ENCODE data around the gene ADAMTSL2. TPM values are rescaled to one million over a fixed set of nuclear protein-coding genes. Genes with fewer than 3 reads are reported as not detected.

Gene ADAMTSL2
- total RNA-seq, 2 donors from 2014 or later, result 0.24 to 0.74 TPM

DNA sequence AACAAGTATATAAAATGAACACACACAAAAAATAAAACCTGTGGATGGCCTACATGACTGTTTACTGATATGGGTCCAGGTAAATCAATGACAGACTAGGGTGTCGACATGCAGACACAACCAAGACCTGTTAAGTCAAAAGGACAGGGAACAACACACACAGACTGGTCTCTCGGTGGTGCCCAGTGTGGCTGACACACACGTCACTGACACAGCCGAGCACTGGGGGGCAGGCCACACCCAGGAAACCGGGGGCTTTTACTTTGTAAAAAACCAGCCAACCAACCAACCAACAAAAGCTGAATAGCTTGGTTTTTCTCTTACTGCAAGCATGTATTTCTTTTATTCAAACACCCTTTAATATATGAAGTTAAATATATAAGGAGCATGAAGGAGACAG is 69.7 kb downstream of the ADAMTSL2 start:
- H3K4me1 ChIP-seq, result no peaks in the 10 kb centered on the region
- H3K4me3 ChIP-seq, result no peak overlapping the region
- intact Hi-C loops (cut with DNase I), result no loop called here
- H3K9me3 ChIP-seq, result no peaks in the 10 kb centered on the region
- H3K27me3 ChIP-seq, result peaks cover 5% of the 10 kb centered on the region
- H3K9ac ChIP-seq (ENCODE audit: low read depth in 2 of 2, low read length in 2 of 2), result no peak overlapping the region
- no peaks in the 10 kb centered on the region for H3K36me3 ChIP-seq
- H3K27ac ChIP-seq, result no peak overlapping the region
- no peak for DNase-seq
- TF ChIP-seq CTCF (IDR thresholded peaks at IDR 0.05), result no peak

GRCh38 chr9:133604856-133605255 is 70.4 kb downstream of the ADAMTSL2 start:
- Histone ChIP-seq H3K9me3 (no peaks in the 10 kb centered on the region), H3K4me3 (no peak overlapping the region), H3K27ac (no peak overlapping the region), H3K36me3 (no peaks in the 10 kb centered on the region), H3K27me3 (peaks cover 10% of the 10 kb centered on the region), H3K9ac (ENCODE audit: low read depth in 2 of 2, low read length in 2 of 2) (no peak overlapping the region), H3K4me1 (no peaks in the 10 kb centered on the region)
- no peak for TF ChIP-seq CTCF (IDR thresholded peaks at IDR 0.05)
- intact Hi-C loops (cut with DNase I), result no loop called here
- no peak for DNase-seq

DNA sequence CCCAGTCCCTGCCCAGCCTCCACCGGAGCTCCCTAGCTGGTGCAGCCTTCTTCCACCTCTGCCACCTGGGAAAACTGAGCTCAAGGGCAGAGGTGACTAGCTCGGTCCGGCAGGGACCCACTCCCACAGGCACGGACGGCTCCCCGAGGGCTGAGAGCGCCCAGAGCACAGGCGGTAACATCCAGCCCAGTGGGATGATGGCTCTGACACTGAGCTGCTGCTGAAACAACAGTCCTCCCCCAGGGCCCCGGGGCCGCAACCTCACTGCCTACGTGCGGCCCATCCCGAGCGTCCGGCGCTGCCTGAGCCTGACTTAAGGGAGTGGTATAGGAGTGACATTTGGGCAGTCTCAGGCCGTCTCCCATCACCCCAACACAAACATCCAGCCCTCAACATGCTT is 70.9 kb downstream of the ADAMTSL2 start:
- Histone ChIP-seq H3K9ac (ENCODE audit: low read depth in 2 of 2, low read length in 2 of 2) (no peak overlapping the region), H3K4me1 (no peaks in the 10 kb centered on the region), H3K36me3 (no peaks in the 10 kb centered on the region), H3K27ac (no peak overlapping the region), H3K27me3 (peaks cover 11% of the 10 kb centered on the region), H3K9me3 (no peaks in the 10 kb centered on the region), H3K4me3 (no peak overlapping the region)
- DNase-seq, result no peak
- intact Hi-C loops (cut with DNase I), result no loop called here
- no peak for TF ChIP-seq CTCF (IDR thresholded peaks at IDR 0.05)

DNA sequence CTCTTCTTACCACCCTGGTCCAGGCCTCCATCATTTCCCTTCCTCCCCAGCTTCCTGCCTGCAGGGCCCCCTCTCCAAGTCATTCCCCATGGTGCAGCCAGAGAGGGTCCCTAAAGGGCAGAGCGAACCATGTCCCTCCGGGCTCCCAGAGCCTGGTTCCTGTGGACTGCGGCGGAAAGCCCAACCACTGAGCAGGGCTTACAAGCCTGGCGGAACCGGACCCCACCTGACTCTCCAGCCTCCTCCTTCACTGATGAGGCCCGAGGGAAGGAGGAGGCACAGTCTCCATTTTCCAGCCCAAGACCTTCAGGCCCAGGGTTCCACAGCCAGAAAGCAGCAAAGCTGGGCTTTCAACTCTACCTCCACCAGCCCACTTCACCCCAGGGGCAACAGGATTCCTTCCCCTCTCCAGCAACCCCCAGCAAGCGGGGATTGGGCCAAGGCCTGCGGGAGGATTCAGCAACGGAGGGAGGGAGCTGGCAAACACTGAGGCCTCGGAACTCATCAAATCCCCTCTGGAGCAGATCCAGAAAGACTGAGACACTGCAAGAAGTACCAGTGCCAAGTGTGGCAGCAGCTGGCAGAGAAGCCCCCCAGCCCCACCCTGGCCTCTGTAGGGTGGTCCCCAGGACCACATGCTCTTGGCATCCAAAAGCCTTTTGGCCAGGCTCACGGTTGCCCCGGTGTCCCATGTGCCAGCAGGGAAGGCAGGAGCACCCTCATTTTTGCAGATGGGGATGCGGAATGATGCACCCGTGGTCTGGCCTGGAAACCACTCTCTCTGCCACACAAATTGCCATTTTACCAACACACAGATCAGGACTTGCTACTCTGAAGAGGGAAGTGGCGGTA is 71.6 kb downstream of the ADAMTSL2 start:
- no peaks in the 10 kb centered on the region for H3K36me3 ChIP-seq
- H3K9ac ChIP-seq (ENCODE audit: low read depth in 2 of 2, low read length in 2 of 2), result no peak overlapping the region
- H3K9me3 ChIP-seq, result no peaks in the 10 kb centered on the region
- peaks cover 11% of the 10 kb centered on the region for H3K27me3 ChIP-seq
- H3K27ac ChIP-seq, result no peak overlapping the region
- no peak for DNase-seq
- no peak overlapping the region for H3K4me3 ChIP-seq
- H3K4me1 ChIP-seq, result no peaks in the 10 kb centered on the region
- intact Hi-C loops (cut with DNase I), result no loop called here
- TF ChIP-seq CTCF (IDR thresholded peaks at IDR 0.05), result no peak

- TF ChIP-seq CTCF (IDR thresholded peaks at IDR 0.05), result no peak
- no peak for DNase-seq
- Histone ChIP-seq H3K27me3 (peaks cover 11% of the 10 kb centered on the region), H3K9ac (ENCODE audit: low read depth in 2 of 2, low read length in 2 of 2) (no peak overlapping the region), H3K27ac (no peak overlapping the region), H3K9me3 (no peaks in the 10 kb centered on the region), H3K36me3 (no peaks in the 10 kb centered on the region), H3K4me3 (no peak overlapping the region), H3K4me1 (no peaks in the 10 kb centered on the region)
- intact Hi-C loops (cut with DNase I), result no loop called here
Measured at GRCh38 chr9:133606708-133607025, 72.2 kb downstream of the ADAMTSL2 start.
